ENCODE results near the gene AFAP1L2. TPM values are rescaled to one million over a fixed set of nuclear protein-coding genes. Genes with fewer than 3 reads are reported as not detected.

Gene AFAP1L2
- total and polyA plus RNA-seq, 8 donors = 2.6 to 25.0 (median 10.0) TPM

DNA sequence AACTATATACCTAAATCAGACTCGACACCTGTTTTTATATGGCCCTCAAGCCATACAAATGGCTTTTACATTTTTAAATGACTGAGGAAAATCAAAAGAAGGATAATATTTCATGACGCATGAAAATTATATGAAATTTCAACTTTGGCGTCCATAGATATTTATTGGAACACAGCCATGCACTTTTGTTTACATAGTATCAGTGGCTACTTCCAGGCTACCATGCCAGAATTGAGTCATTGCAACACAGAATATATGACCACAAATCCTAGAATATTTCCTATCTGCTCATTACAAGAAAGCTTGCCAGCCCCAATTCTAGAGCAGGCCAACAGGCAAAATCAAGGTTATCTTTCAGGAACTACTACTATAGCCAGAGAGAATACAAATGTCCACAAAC, 29.3 kb downstream of the AFAP1L2 start:
- no peak for TF ChIP-seq POLR2AphosphoS5 (IDR thresholded peaks at IDR 0.05)
- no peak for TF ChIP-seq POLR2A (IDR thresholded peaks at IDR 0.05)
- no peak for TF ChIP-seq EP300 (IDR thresholded peaks at IDR 0.05)
- TF ChIP-seq, protein P1, sequence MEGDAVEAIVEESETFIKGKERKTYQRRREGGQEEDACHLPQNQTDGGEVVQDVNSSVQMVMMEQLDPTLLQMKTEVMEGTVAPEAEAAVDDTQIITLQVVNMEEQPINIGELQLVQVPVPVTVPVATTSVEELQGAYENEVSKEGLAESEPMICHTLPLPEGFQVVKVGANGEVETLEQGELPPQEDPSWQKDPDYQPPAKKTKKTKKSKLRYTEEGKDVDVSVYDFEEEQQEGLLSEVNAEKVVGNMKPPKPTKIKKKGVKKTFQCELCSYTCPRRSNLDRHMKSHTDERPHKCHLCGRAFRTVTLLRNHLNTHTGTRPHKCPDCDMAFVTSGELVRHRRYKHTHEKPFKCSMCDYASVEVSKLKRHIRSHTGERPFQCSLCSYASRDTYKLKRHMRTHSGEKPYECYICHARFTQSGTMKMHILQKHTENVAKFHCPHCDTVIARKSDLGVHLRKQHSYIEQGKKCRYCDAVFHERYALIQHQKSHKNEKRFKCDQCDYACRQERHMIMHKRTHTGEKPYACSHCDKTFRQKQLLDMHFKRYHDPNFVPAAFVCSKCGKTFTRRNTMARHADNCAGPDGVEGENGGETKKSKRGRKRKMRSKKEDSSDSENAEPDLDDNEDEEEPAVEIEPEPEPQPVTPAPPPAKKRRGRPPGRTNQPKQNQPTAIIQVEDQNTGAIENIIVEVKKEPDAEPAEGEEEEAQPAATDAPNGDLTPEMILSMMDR (IDR thresholded peaks at IDR 0.05) = no peak
- no peaks in the 10 kb centered on the region for H3K9me3 ChIP-seq
- H3K27me3 ChIP-seq = no peaks in the 10 kb centered on the region
- H3K4me1 ChIP-seq = peaks cover 0 to 39% (median 20%) of the 10 kb centered on the region in 4 donors
- DNase-seq = peak in 1 of 2 donors; percentile 51
- intact Hi-C loops (cut with DNase I; ENCODE audit: low total_unique reads) = no loop called here
- no peak overlapping the region for H3K4me3 ChIP-seq
- no peaks in the 10 kb centered on the region for H3K36me3 ChIP-seq
- 44 to 59% (median 55%) methylated on average over 3 of the region's 3 CpGs for WGBS, 5 donors
- peak overlapping the region in 4 of 5 donors; percentile 61 to 78 (median 70) for H3K27ac ChIP-seq

DNA sequence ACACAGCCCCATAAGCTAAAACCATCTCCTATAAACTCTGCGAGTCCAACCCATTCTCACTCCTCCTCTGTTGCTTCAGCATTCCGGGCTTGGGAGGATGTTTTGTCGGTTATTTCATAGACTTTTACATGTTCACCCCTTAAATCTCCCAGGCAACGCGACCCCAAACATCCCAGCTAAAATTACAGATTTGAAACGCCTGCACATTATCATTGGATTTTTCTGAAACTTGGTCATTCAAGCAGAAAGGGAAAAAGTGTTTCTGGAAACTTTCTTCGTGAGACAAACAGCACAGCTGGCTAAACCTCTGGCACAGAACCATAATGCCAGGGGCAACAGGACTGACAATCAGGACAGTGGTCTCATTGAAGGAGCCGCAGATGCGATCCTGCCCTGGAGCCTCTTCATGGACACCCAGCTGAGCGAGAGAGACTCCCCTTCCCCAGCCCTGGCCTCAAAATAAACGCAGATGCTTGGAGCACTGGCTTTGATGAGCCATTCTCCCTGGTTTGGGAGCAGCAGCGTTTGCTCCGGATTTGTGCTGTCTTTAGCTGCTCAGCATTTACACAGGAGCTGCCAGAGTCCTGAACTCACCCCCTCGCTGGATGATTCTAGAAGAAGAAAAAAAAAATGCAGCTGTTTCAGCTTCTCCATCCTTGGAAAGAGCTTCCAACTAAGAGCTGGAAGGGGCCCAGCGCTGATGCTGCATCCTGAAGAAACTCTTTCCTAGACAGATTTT, 30.1 kb downstream of the AFAP1L2 start:
- H3K27ac ChIP-seq = peak overlapping the region in 4 of 5 donors; percentile 61 to 78 (median 70)
- intact Hi-C loops (cut with DNase I; ENCODE audit: low total_unique reads) = no loop called here
- no peaks in the 10 kb centered on the region for H3K36me3 ChIP-seq
- H3K4me1 ChIP-seq = peaks cover 0 to 43% (median 19%) of the 10 kb centered on the region in 4 donors
- peak in 1 of 2 donors; percentile 91 for DNase-seq
- 56 to 64% (median 58%) methylated on average over 15 of the region's 15 CpGs for WGBS, 5 donors
- H3K4me3 ChIP-seq = no peak overlapping the region
- TF ChIP-seq, protein P1 (IDR thresholded peaks at IDR 0.05) = no peak
- TF ChIP-seq POLR2A (IDR thresholded peaks at IDR 0.05) (no peak), EP300 (IDR thresholded peaks at IDR 0.05) (no peak), POLR2AphosphoS5 (IDR thresholded peaks at IDR 0.05) (no peak)
- H3K9me3 ChIP-seq = no peaks in the 10 kb centered on the region
- no peaks in the 10 kb centered on the region for H3K27me3 ChIP-seq

DNA sequence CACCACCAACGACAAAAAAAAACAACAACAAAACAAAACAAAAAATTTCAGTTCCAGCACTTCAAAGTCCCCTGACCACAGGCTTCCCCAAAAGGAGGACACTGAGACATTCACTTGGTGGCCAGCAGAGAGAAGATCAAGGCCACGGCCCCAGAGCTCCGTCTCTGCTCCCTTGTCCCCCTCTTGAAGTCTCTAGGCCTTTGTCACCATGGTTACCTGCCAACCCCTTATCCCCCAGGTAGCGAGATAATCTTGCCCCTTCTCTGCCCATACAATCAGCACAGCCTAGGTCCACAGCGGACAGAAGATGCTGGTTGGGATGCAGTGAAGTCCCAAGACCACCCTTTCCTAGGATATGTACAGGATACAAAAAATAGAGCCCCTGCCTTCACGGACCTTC, 30.7 kb downstream of the AFAP1L2 start:
- 57 to 72% (median 66%) methylated on average over 6 of the region's 6 CpGs for WGBS, 5 donors
- H3K27me3 ChIP-seq = no peaks in the 10 kb centered on the region
- H3K27ac ChIP-seq = peak overlapping the region in 3 of 5 donors; percentile 61 to 78 (median 72)
- TF ChIP-seq POLR2AphosphoS5 (IDR thresholded peaks at IDR 0.05) (no peak), EP300 (IDR thresholded peaks at IDR 0.05) (no peak), POLR2A (IDR thresholded peaks at IDR 0.05) (no peak)
- TF ChIP-seq, protein P1 (IDR thresholded peaks at IDR 0.05) = no peak
- peaks cover 0 to 43% (median 19%) of the 10 kb centered on the region in 4 donors for H3K4me1 ChIP-seq
- intact Hi-C loops (cut with DNase I; ENCODE audit: low total_unique reads) = no loop called here
- no peaks in the 10 kb centered on the region for H3K36me3 ChIP-seq
- no peak for DNase-seq
- H3K4me3 ChIP-seq = no peak overlapping the region
- no peaks in the 10 kb centered on the region for H3K9me3 ChIP-seq

DNA sequence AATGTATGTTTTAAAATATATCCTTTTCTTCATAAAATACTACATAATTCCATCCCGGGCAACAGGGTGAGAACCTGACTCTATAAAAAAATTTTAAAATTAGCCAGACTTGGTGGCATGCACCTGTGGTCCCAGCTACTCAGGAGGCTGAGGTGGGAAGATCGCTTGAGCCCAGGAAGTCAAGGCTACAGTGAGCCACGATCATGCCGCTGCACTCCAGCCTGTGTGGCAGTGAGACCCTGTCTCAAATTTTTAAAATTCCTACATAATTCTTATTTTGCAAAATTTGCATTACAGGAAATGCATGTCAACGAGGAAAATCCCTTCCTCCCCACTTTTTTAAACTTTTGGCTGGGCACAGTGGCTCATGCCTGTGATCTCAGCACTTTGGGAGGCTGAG, 31.3 kb downstream of the AFAP1L2 start:
- DNase-seq = no peak
- TF ChIP-seq EP300 (IDR thresholded peaks at IDR 0.05) (no peak), POLR2A (IDR thresholded peaks at IDR 0.05) (no peak), POLR2AphosphoS5 (IDR thresholded peaks at IDR 0.05) (no peak)
- TF ChIP-seq, protein P1 (IDR thresholded peaks at IDR 0.05) = no peak
- intact Hi-C loops (cut with DNase I; ENCODE audit: low total_unique reads) = no loop called here
- no peak overlapping the region for H3K4me3 ChIP-seq
- H3K27ac ChIP-seq = peak overlapping the region in 1 of 5 donors; percentile 78
- H3K9me3 ChIP-seq = no peaks in the 10 kb centered on the region
- no peaks in the 10 kb centered on the region for H3K27me3 ChIP-seq
- no peaks in the 10 kb centered on the region for H3K36me3 ChIP-seq
- WGBS, 5 donors = 84 to 91% (median 85%) methylated on average over 5 of the region's 5 CpGs
- H3K4me1 ChIP-seq = peaks cover 0 to 45% (median 20%) of the 10 kb centered on the region in 4 donors

Data from stomach (tissue), 9 donors.